K562 (cell line): ENCODE measurements around the gene TUBG2. TPM values are rescaled to one million over a fixed set of nuclear protein-coding genes. Genes with fewer than 3 reads are reported as not detected.
A peak's percentile ranks its signal among the peaks of the same experiment; 100 is the strongest.

Experiments
- ATAC-seq: fragments of 200-7000 bp; cut with Tn5 transposase; 3 replicates; pipeline ENCODE4 v1.9.1; 2020; ENCODE audit warnings: moderate library complexity
- BruUV-seq: library from RNA; stranded (reverse); fragments of 400-500 nt; replicated peaks from 2 replicates; lab custom pipeline; 2021; lab: Mats Ljungman, UMichigan
- CTCF ChIA-PET: fragments of 300-600 bp; formaldehyde crosslinking; extraction: SDS; loops from one replicate; lab custom pipeline; 2021; ENCODE audit warnings: low intra/inter-chr PET ratio; lab: Yijun Ruan, JAX
- POLR2A ChIA-PET: fragments of 300-600, 350-650 bp; sonication (Branson Sonifier 250); formaldehyde crosslinking; extraction: SDS; loops from one replicate; lab custom pipeline; 2021; ENCODE audit warnings: antibody characterized with exemption, inconsistent platforms; lab: Yijun Ruan, JAX
- DNase-seq, 4 experiments: peaks; one replicate each; pipeline versions ENCODE4 v3.0.0 to v3.0.0-alpha.2; 2011 to 2018; ENCODE audit warnings: low spot score in 3 of 4, mixed read lengths in 3 of 4; ENCODE audit errors: extremely low read depth in 1 of 4
- FAIRE-seq: peaks from 2 replicates; lab custom pipeline; 2011; peaks lifted over from hg19 to GRCh38; lab: Jason Lieb, UNC
- H2AFZ ChIP-seq: 2 replicates; pipeline ENCODE4 v1.6.0; 2011; ENCODE audit warnings: low read depth, low read length, control low read depth, inconsistent platforms
- H3K27ac ChIP-seq: fragments of 200-600 bp; 3 replicates; pipeline ENCODE4 v1.8.0; 2011; ENCODE audit warnings: low read depth, mild to moderate bottlenecking, control low read depth, inconsistent platforms, low read length, moderate library complexity, mixed read lengths; ENCODE audit errors: extremely low read depth
- H3K27me3 ChIP-seq, 2 experiments: fragments of 300-600 bp in 1 of 2; 2 replicates in 1 of 2; 3 replicates in 1 of 2; pipeline versions ENCODE4 v1.6.0 to v1.8.0; 2011; ENCODE audit warnings: inconsistent platforms in 2 of 2, low read length in 2 of 2, mild to moderate bottlenecking in 1 of 2, mixed read lengths in 1 of 2, moderate library complexity in 1 of 2; ENCODE audit not compliant: control insufficient read depth in 2 of 2, insufficient read depth in 2 of 2
- H3K36me3 ChIP-seq: fragments of 300-600 bp; 3 replicates; pipeline ENCODE4 v1.8.0; 2011; ENCODE audit warnings: mild to moderate bottlenecking, low read length, inconsistent platforms; ENCODE audit not compliant: control insufficient read depth, insufficient read depth
- H3K4me1 ChIP-seq, 2 experiments: fragments of 200-600 bp in 1 of 2; replicated peaks in 1 of 2; 2 replicates in 1 of 2; 3 replicates in 1 of 2; pipeline versions ENCODE4 v1.5.1 to v1.8.0; 2011; ENCODE audit warnings: inconsistent platforms in 2 of 2, low read length in 2 of 2, mild to moderate bottlenecking in 1 of 2, mixed read lengths in 1 of 2, moderate library complexity in 1 of 2; ENCODE audit not compliant: control insufficient read depth in 2 of 2, insufficient read depth in 2 of 2
- H3K4me2 ChIP-seq: 2 replicates; pipeline ENCODE4 v1.6.1; 2011; ENCODE audit warnings: low read length, control low read depth, inconsistent platforms, mixed read lengths; ENCODE audit not compliant: insufficient read depth
- H3K4me3 ChIP-seq: fragments of 200-600 bp; sonication (generic), shearing (Covaris generic); 2 replicates; pipeline ENCODE4 v1.5.1; 2016; ENCODE audit warnings: control low read depth, inconsistent platforms
- H3K79me2 ChIP-seq: fragments of 200-600 bp; 3 replicates; pipeline ENCODE4 v1.8.0; 2011; ENCODE audit warnings: low read length, inconsistent platforms; ENCODE audit not compliant: control insufficient read depth, insufficient read depth
- H3K9ac ChIP-seq, 2 experiments: 2 replicates each; pipeline versions ENCODE4 v1.6.0 to v1.6.1; 2011; ENCODE audit warnings: low read depth in 2 of 2, low read length in 2 of 2, control low read depth in 1 of 2, inconsistent platforms in 1 of 2, mild to moderate bottlenecking in 1 of 2, mixed read lengths in 1 of 2; ENCODE audit not compliant: insufficient read depth in 1 of 2
- H3K9me1 ChIP-seq: one replicate; pipeline ENCODE4 v1.6.0; 2011; ENCODE audit warnings: inconsistent platforms, mild to moderate bottlenecking, low read length, moderate library complexity; ENCODE audit not compliant: control insufficient read depth, insufficient read depth
- H3K9me3 ChIP-seq: replicated peaks from 2 replicates; pipeline ENCODE4 v1.5.1; 2011; ENCODE audit warnings: low read depth, low read length, inconsistent platforms; ENCODE audit not compliant: control insufficient read depth, insufficient read depth
- H4K20me1 ChIP-seq: replicated peaks from 2 replicates; pipeline ENCODE4 v1.6.1; 2011; ENCODE audit warnings: low read length, inconsistent platforms, mixed read lengths; ENCODE audit not compliant: control insufficient read depth, insufficient read depth
- ZNF639 ChIP-seq, 2 experiments: fragments of 200-800 bp in 1 of 2; sonication (Bioruptor generic) in 1 of 2; sonication (generic) in 1 of 2; formaldehyde crosslinking in 1 of 2; IDR thresholded peaks in 1 of 2; conservative IDR thresholded peaks in 1 of 2; 2 replicates each; pipeline versions ENCODE4 v1.5.0 to v1.6.1; 2016 to 2020; ENCODE audit warnings: missing compliant biosample characterization in 1 of 2, missing genetic modification characterization in 1 of 2, missing genetic modification reagents in 1 of 2
- ZNF707 ChIP-seq: fragments of 250-450 bp; sonication (Bioruptor Pico); conservative IDR thresholded peaks from 2 replicates; pipeline ENCODE4 v1.8.0; 2022; ENCODE audit warnings: inconsistent platforms, mild to moderate bottlenecking, moderate library complexity
- whole genome bisulfite sequencing: fragments of 100-300 bp; shearing (Covaris generic); methylation state at CpG from one replicate; pipeline ENCODE4 v1.1.6; 2016; ENCODE audit warnings: low coverage, mixed read lengths; ENCODE audit not compliant: insufficient coverage; ENCODE audit errors: missing lambda C conversion rate; 5-methylcytosine and 5-hydroxymethylcytosine counted together
- in situ Hi-C: fragments of 300-500 bp; cut with MboI; formaldehyde crosslinking; loops from 4 replicates; pipeline ENCODE4 v1.15.0; 2018; ENCODE audit warnings: inconsistent platforms, mixed read lengths
- intact Hi-C: fragments of 100-400 bp; cut with micrococcal nuclease; formaldehyde crosslinking; loops from 2 replicates; pipeline ENCODE4 v1.14.2; 2022
- microRNA-seq: library from miRNA; unstranded; fragments of <30 nt; microRNA quantifications from one replicate; pipeline ENCODE4, GENCODE V29; 2018; ENCODE audit warnings: borderline microRNAs expressed
- polyA plus RNA-seq, 8 experiments: library from polyadenylated mRNA; depleted of rRNA in 4 of 8; stranded (reverse) in 5 of 8; unstranded in 3 of 8; fragments of >200 nt; fragmentation: Nextera tagmentation in 2 of 8; fragmentation: Illumina TruSeq in 1 of 8; extraction: Ambion mirVana in 2 of 8; extraction: Trizol in 1 of 8; gene quantifications; 2 replicates each; pipeline versions ENCODE4 v1.2.1 to v1.2.3, GENCODE V29; 2011 to 2014; ENCODE audit warnings: inconsistent platforms in 1 of 8, missing spikeins in 1 of 8
- small RNA-seq: library from RNA; depleted of rRNA; stranded (forward); fragments of <200 nt; gene quantifications from one replicate; pipeline ENCODE3, GENCODE V24; 2014
- total RNA-seq, 7 experiments: library from RNA; depleted of rRNA in 6 of 7; stranded (reverse); fragments of >200 nt in 6 of 7; fragmentation: Illumina TruSeq in 2 of 7; extraction: Trizol in 2 of 7; gene quantifications; 2 replicates each; pipeline versions ENCODE4 v1.2.1 to v1.2.3, GENCODE V29; 2011 to 2021; ENCODE audit warnings: low replicate concordance in 1 of 7

Gene TUBG2
- total and polyA plus RNA-seq, 9 of the 15 experiments (the other 6 are each of a cell fraction or from before 2014, with no cell fraction given): 0.09 to 0.80 (median 0.24) TPM; not detected in 2

DNA sequence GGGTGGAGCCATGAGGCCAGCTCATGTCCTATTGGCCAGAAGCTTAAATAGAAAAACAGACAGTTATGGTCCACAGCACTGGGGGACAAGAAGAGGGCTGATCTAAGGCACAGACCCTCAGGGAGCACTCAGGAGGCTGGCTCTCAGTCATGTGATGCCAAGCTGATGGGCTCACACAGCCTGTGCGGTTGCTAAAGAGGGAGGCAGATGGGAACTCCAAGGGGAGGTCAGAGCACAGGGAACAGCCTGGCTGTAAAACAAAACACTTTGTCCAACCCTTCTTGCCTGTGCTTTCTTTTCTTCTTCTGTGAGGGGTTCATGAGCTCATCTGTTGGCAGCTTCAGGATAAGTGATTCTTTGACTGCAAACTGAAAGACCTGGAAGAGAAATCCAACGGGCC, 50.5 kb downstream of the TUBG2 start:
- BruUV-seq: no TSS peak
- CTCF ChIA-PET: no interaction called here
- no peaks in the 10 kb centered on the region for H3K27me3 ChIP-seq
- no peak overlapping the region for H3K4me3 ChIP-seq
- no peak overlapping the region for H2AFZ ChIP-seq
- FAIRE-seq (peak; percentile 69), DNase-seq (no peak), ATAC-seq (no peak)
- peaks cover 82% of the 10 kb centered on the region for H3K36me3 ChIP-seq
- peak overlapping the region in 1 of 2 experiments; percentile 74; a peak in 1 of 4 replicates for H3K9ac ChIP-seq
- H3K9me1 ChIP-seq: no peaks in the 10 kb centered on the region
- POLR2A ChIA-PET: interaction anchor here (0.7 to 2.6 kb wide), 5 partner anchors 10 to 132 kb away, joined by 3 to 17 read pairs (median 3); partner anchors contain the start of gene PSMC3IP
- H3K4me1 ChIP-seq: peaks cover 0 to 5% of the 10 kb centered on the region in 2 experiments; a peak in 1 of 5 replicates
- H3K79me2 ChIP-seq: no peaks in the 10 kb centered on the region
- intact Hi-C loops (no loop called here), in situ Hi-C loops (no loop called here)
- 55% methylated on average over 2 of the region's 2 CpGs for WGBS
- H3K9me3 ChIP-seq: no peaks in the 10 kb centered on the region
- H3K27ac ChIP-seq: no peak overlapping the region
- no peak overlapping the region for H3K4me2 ChIP-seq
- H4K20me1 ChIP-seq: no peaks in the 10 kb centered on the region
- no peak for TF ChIP-seq ZNF639 (CRISPR knock-in tag; conservative IDR thresholded peaks at IDR 0.05 in 1 of 2, IDR thresholded peaks at IDR 0.05 in 1 of 2)
- TF ChIP-seq ZNF707 (CRISPR knock-in tag): no peak

Small RNA genes lying within 50 kb of the gene (microRNA-seq; reads per million reads assigned to microRNA genes)
- not detected for gene MIR6780A

Small RNA genes lying within 50 kb of the gene (small RNA-seq; reads per million reads assigned to genes)
- not detected for gene MIR6780A

Other genes starting within 250 kb of the TUBG2 start
Only the 7 nearest of the 23 such genes appear.
- 46.7 and 50.8 TPM in 2 replicates for gene PSMC3IP, start 81.6 kb upstream of the TUBG2 start, total RNA-seq (2014; rRNA removed)
- 28.1 and 31.6 TPM in 2 replicates for gene PSMC3IP, start 81.6 kb upstream of the TUBG2 start, total RNA-seq (2014; rRNA removed; fragmentation: Illumina TruSeq; extraction: Trizol)
- 26.2 and 27.9 TPM in 2 replicates for gene PSMC3IP, start 81.6 kb upstream of the TUBG2 start, total RNA-seq (2015; rRNA removed; fragmentation: Illumina TruSeq; extraction: Trizol)
- gene PSMC3IP, start 81.6 kb upstream of the TUBG2 start, total RNA-seq (2021): 29.3 and 34.4 TPM in 2 replicates
- 25.6 and 32.8 TPM in 2 replicates for gene PSMC3IP, start 81.6 kb upstream of the TUBG2 start, polyA plus RNA-seq (2011; rRNA removed)
- 48.3 and 50.5 TPM in 2 replicates for gene PSMC3IP, start 81.6 kb upstream of the TUBG2 start, polyA plus RNA-seq (2014; fragmentation: Illumina TruSeq; extraction: Trizol)
- gene PSMC3IP, start 81.6 kb upstream of the TUBG2 start, polyA plus RNA-seq (2014; fragmentation: Nextera tagmentation; extraction: Ambion mirVana): 10 to 100 TPM; 13.8 to 16.0 TPM
- gene PSMC3IP, start 81.6 kb upstream of the TUBG2 start, polyA plus RNA-seq (2014; rRNA removed): 64.0 and 65.6 TPM in 2 replicates
- gene RETREG3, start 49.9 kb upstream of the TUBG2 start, total RNA-seq (2014; rRNA removed): 16.9 and 23.5 TPM in 2 replicates
- gene RETREG3, start 49.9 kb upstream of the TUBG2 start, total RNA-seq (2014; rRNA removed; fragmentation: Illumina TruSeq; extraction: Trizol): 25.6 and 26.4 TPM in 2 replicates
- 19.6 and 20.9 TPM in 2 replicates for gene RETREG3, start 49.9 kb upstream of the TUBG2 start, total RNA-seq (2015; rRNA removed; fragmentation: Illumina TruSeq; extraction: Trizol)
- 35.7 and 39.0 TPM in 2 replicates for gene RETREG3, start 49.9 kb upstream of the TUBG2 start, total RNA-seq (2021)
- 23.9 and 24.5 TPM in 2 replicates for gene RETREG3, start 49.9 kb upstream of the TUBG2 start, polyA plus RNA-seq (2011; rRNA removed)
- 16.5 and 17.4 TPM in 2 replicates for gene RETREG3, start 49.9 kb upstream of the TUBG2 start, polyA plus RNA-seq (2014; fragmentation: Illumina TruSeq; extraction: Trizol)
- gene RETREG3, start 49.9 kb upstream of the TUBG2 start, polyA plus RNA-seq (2014; fragmentation: Nextera tagmentation; extraction: Ambion mirVana): 1 to 10 TPM; 4.1 to 5.3 TPM
- gene RETREG3, start 49.9 kb upstream of the TUBG2 start, polyA plus RNA-seq (2014; rRNA removed): 14.2 and 14.6 TPM in 2 replicates
- gene TUBG1, start 49.6 kb upstream of the TUBG2 start, total RNA-seq (2014; rRNA removed): 89.5 and 116 TPM in 2 replicates
- 33.7 and 40.1 TPM in 2 replicates for gene TUBG1, start 49.6 kb upstream of the TUBG2 start, total RNA-seq (2014; rRNA removed; fragmentation: Illumina TruSeq; extraction: Trizol)
- 64.4 and 65.4 TPM in 2 replicates for gene TUBG1, start 49.6 kb upstream of the TUBG2 start, total RNA-seq (2015; rRNA removed; fragmentation: Illumina TruSeq; extraction: Trizol)
- gene TUBG1, start 49.6 kb upstream of the TUBG2 start, total RNA-seq (2021): 115 and 117 TPM in 2 replicates
- 46.1 and 46.9 TPM in 2 replicates for gene TUBG1, start 49.6 kb upstream of the TUBG2 start, polyA plus RNA-seq (2011; rRNA removed)
- gene TUBG1, start 49.6 kb upstream of the TUBG2 start, polyA plus RNA-seq (2014; fragmentation: Illumina TruSeq; extraction: Trizol): 147 and 163 TPM in 2 replicates
- gene TUBG1, start 49.6 kb upstream of the TUBG2 start, polyA plus RNA-seq (2014; fragmentation: Nextera tagmentation; extraction: Ambion mirVana): 10 to 100 TPM; 33.1 to 66.0 TPM
- 68.3 and 77.8 TPM in 2 replicates for gene TUBG1, start 49.6 kb upstream of the TUBG2 start, polyA plus RNA-seq (2014; rRNA removed)
- 20.6 and 28.2 TPM in 2 replicates for gene PLEKHH3, start 17.7 kb downstream of the TUBG2 start, total RNA-seq (2014; rRNA removed)
- 2.0 and 2.6 TPM in 2 replicates for gene PLEKHH3, start 17.7 kb downstream of the TUBG2 start, total RNA-seq (2014; rRNA removed; fragmentation: Illumina TruSeq; extraction: Trizol)
- gene PLEKHH3, start 17.7 kb downstream of the TUBG2 start, total RNA-seq (2015; rRNA removed; fragmentation: Illumina TruSeq; extraction: Trizol): 7.5 and 7.8 TPM in 2 replicates
- gene PLEKHH3, start 17.7 kb downstream of the TUBG2 start, total RNA-seq (2021): 32.7 and 34.5 TPM in 2 replicates
- 4.3 and 8.0 TPM in 2 replicates for gene PLEKHH3, start 17.7 kb downstream of the TUBG2 start, polyA plus RNA-seq (2011; rRNA removed)
- gene PLEKHH3, start 17.7 kb downstream of the TUBG2 start, polyA plus RNA-seq (2014; fragmentation: Illumina TruSeq; extraction: Trizol): 5.0 and 19.4 TPM in 2 replicates
- under 1 TPM; 0.58 to 0.80 TPM for gene PLEKHH3, start 17.7 kb downstream of the TUBG2 start, polyA plus RNA-seq (2014; fragmentation: Nextera tagmentation; extraction: Ambion mirVana)
- gene PLEKHH3, start 17.7 kb downstream of the TUBG2 start, polyA plus RNA-seq (2014; rRNA removed): 29.0 and 31.0 TPM in 2 replicates
- gene CCR10, start 22.6 kb downstream of the TUBG2 start, total RNA-seq (2014; rRNA removed): 2.5 and 3.6 TPM in 2 replicates
- gene CCR10, start 22.6 kb downstream of the TUBG2 start, total RNA-seq (2014; rRNA removed; fragmentation: Illumina TruSeq; extraction: Trizol): 0.18 and 0.19 TPM in 2 replicates
- gene CCR10, start 22.6 kb downstream of the TUBG2 start, total RNA-seq (2015; rRNA removed; fragmentation: Illumina TruSeq; extraction: Trizol): 0.58 and 0.68 TPM in 2 replicates
- gene CCR10, start 22.6 kb downstream of the TUBG2 start, total RNA-seq (2021): 4.0 and 4.8 TPM in 2 replicates
- 0.82 and 3.6 TPM in 2 replicates for gene CCR10, start 22.6 kb downstream of the TUBG2 start, polyA plus RNA-seq (2011; rRNA removed)
- 0.06 and 0.28 TPM in 2 replicates for gene CCR10, start 22.6 kb downstream of the TUBG2 start, polyA plus RNA-seq (2014; fragmentation: Illumina TruSeq; extraction: Trizol)
- gene CCR10, start 22.6 kb downstream of the TUBG2 start, polyA plus RNA-seq (2014; fragmentation: Nextera tagmentation; extraction: Ambion mirVana): not detected
- gene CCR10, start 22.6 kb downstream of the TUBG2 start, polyA plus RNA-seq (2014; rRNA removed): 3.6 and 4.3 TPM in 2 replicates
- gene CNTNAP1, start 23.2 kb downstream of the TUBG2 start, total RNA-seq (2014; rRNA removed): 0.14 and 0.41 TPM in 2 replicates
- 0.29 and 0.33 TPM in 2 replicates for gene CNTNAP1, start 23.2 kb downstream of the TUBG2 start, total RNA-seq (2014; rRNA removed; fragmentation: Illumina TruSeq; extraction: Trizol)
- gene CNTNAP1, start 23.2 kb downstream of the TUBG2 start, total RNA-seq (2015; rRNA removed; fragmentation: Illumina TruSeq; extraction: Trizol): 0.38 and 0.62 TPM in 2 replicates
- 1.5 and 1.8 TPM in 2 replicates for gene CNTNAP1, start 23.2 kb downstream of the TUBG2 start, total RNA-seq (2021)
- gene CNTNAP1, start 23.2 kb downstream of the TUBG2 start, polyA plus RNA-seq (2011; rRNA removed): 1.0 and 2.8 TPM in 2 replicates
- gene CNTNAP1, start 23.2 kb downstream of the TUBG2 start, polyA plus RNA-seq (2014; fragmentation: Illumina TruSeq; extraction: Trizol): 0.89 and 1.4 TPM in 2 replicates
- under 1 TPM; 0.10 to 0.17 TPM for gene CNTNAP1, start 23.2 kb downstream of the TUBG2 start, polyA plus RNA-seq (2014; fragmentation: Nextera tagmentation; extraction: Ambion mirVana)
- gene CNTNAP1, start 23.2 kb downstream of the TUBG2 start, polyA plus RNA-seq (2014; rRNA removed): 1.6 and 1.8 TPM in 2 replicates
- 14.7 and 20.2 TPM in 2 replicates for gene EZH1, start 85.8 kb downstream of the TUBG2 start, total RNA-seq (2014; rRNA removed)
- 22.7 and 26.3 TPM in 2 replicates for gene EZH1, start 85.8 kb downstream of the TUBG2 start, total RNA-seq (2014; rRNA removed; fragmentation: Illumina TruSeq; extraction: Trizol)
- gene EZH1, start 85.8 kb downstream of the TUBG2 start, total RNA-seq (2015; rRNA removed; fragmentation: Illumina TruSeq; extraction: Trizol): 16.8 and 17.6 TPM in 2 replicates
- gene EZH1, start 85.8 kb downstream of the TUBG2 start, total RNA-seq (2021): 22.9 and 23.8 TPM in 2 replicates
- gene EZH1, start 85.8 kb downstream of the TUBG2 start, polyA plus RNA-seq (2011; rRNA removed): 34.7 and 37.3 TPM in 2 replicates
- gene EZH1, start 85.8 kb downstream of the TUBG2 start, polyA plus RNA-seq (2014; fragmentation: Illumina TruSeq; extraction: Trizol): 34.0 and 39.6 TPM in 2 replicates
- gene EZH1, start 85.8 kb downstream of the TUBG2 start, polyA plus RNA-seq (2014; fragmentation: Nextera tagmentation; extraction: Ambion mirVana): 10 to 100 TPM in 1 of 2 experiments, 1 to 10 TPM in 1; 8.6 to 15.3 TPM
- 36.2 and 40.8 TPM in 2 replicates for gene EZH1, start 85.8 kb downstream of the TUBG2 start, polyA plus RNA-seq (2014; rRNA removed)